Hypothalamus (tissue), 51 donors: Measurements from ENCODE around the gene MAP4.
"Not testable (repeated sequence)": the region's sequence is repeated elsewhere in the genome, so short reads cannot be mapped to it uniquely, and the experiment has no call there.

Experiments
- DNase-seq, 51 donors: peaks; one replicate each; lab custom pipeline; 2025; lab: John Stamatoyannopoulos, UW

The MAP4 gene, protein sequence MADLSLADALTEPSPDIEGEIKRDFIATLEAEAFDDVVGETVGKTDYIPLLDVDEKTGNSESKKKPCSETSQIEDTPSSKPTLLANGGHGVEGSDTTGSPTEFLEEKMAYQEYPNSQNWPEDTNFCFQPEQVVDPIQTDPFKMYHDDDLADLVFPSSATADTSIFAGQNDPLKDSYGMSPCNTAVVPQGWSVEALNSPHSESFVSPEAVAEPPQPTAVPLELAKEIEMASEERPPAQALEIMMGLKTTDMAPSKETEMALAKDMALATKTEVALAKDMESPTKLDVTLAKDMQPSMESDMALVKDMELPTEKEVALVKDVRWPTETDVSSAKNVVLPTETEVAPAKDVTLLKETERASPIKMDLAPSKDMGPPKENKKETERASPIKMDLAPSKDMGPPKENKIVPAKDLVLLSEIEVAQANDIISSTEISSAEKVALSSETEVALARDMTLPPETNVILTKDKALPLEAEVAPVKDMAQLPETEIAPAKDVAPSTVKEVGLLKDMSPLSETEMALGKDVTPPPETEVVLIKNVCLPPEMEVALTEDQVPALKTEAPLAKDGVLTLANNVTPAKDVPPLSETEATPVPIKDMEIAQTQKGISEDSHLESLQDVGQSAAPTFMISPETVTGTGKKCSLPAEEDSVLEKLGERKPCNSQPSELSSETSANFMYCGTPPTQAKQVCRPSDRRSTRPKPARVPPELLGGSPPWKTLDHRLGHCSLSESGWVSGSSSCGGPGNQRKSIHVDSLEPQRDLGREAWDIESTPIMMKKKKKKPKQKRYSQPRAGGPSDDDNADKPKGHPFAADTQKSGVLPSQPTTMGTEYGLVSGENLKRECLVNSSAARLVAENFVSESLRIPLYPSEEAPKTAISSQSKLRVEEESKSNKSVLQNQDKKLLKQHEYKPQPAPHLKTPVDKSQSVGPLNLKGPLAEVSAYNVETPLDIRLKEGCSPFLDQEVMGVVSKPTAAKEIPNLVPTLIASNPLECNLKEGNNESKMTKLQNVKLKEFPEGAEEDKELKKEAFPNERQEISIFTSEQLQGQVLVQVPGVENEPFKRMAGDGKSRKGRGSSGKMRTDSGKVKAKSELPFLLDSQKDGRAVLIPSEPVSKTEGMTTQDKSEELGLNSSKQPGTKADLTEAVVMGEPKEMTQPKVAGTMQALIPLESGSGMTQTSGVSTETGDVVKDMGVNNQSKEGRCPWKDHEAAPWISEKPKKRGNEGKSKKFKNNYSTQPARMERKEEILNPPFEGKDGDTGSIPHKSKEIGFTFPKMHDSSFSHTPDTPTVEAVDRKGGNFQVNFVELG (N-terminal part only)

DNA sequence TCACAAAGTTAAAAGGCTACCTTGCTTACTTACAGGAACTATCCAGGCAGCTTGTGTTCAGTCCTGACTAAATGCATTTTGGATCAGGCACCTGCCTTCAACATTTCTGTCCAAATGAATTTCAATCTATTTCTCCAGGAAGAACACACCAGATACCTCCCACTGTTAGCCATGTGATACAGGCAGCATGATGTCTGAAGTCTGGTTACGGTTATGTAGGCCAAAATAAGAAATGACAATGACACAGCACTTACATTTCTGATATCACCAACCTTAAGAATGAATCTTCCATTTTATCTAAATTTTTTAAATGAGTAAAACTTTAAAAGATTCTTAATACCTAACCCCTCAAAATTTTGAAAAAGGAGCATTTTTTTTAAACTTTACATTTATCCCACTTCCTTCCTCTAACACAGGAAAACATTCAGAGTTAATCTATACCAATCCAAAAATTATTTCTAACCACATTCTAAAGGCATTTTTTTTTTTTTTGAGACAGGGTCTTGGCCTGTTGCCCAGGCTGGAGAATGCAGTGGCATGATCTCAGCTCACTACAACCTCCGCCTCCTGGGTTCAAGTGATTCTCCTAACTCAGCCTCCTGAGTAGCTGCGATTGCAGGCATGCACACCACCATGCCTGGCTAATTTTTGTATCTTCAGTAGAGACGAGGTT is at the start of gene MAP4:
MAP4 (minus strand) TSS at position 116 of the 673 bp plus-strand sequence. CDS start 17,556 bp downstream, outside the sequence.
- no peak for DNase-seq

DNA sequence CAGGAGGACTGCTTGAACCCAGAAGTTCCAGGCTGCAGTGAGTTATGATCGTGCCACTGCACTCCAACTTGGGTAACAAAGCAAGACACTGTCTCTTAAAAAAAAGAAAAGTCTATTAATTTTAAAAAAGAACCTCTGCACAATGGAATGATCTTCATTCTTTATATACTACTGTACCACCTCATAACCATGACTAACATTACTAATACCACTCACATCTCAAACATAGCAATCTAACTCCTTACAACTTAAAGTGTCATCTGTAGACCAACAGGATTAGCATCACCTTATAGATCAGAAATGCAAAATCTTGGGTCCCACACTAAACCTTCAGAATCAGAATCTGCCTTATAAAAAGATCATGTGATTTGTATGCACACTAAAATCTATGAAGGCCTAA is 48.8 kb upstream of the MAP4 start:
- no peak for DNase-seq

DNA sequence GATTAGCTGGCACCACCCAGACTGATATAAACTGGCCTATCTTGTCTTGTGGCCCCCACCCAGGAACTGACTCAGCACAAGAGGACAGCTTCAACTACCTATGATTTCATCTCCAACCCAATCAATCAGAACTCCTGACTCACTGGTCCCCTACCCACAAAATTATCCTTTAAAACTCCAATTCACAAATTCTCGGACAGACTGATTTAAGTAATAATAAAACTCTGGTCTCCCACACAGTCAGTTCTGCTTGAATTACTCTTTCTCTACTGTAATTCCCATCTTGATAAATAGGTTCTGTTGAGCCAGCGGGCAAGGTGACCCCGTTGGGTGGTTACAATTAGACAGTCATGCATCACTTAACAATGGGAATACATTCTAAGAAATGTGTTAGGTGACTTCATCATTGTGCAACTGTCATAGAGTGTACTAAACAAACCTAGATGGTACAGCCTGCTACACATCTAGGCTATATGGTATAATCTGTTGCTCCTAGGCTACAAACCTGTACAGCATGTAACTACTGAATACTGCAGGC is 48.1 kb upstream of the MAP4 start:
- no peak for DNase-seq

DNA sequence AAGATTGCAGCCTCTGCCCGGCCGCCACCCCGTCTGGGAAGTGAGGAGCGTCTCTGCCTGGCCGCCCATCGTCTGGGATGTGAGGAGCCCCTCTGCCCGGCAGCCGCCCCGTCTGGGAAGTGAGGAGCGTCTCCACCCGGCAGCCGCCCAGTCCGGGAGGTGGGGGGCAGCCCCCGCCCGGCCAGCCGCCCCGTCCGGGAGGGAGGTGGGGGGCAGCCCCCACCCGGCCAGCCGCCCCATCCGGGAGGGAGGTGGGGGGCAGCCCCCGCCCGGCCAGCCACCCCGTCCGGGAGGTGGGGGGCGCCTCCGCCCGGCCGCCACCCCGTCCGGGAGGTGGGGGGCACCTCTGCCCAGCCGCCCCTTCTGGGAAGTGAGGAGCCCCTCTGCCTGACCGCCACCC is 45.4 kb upstream of the MAP4 start:
- DNase-seq, result not testable (repeated sequence)

DNA sequence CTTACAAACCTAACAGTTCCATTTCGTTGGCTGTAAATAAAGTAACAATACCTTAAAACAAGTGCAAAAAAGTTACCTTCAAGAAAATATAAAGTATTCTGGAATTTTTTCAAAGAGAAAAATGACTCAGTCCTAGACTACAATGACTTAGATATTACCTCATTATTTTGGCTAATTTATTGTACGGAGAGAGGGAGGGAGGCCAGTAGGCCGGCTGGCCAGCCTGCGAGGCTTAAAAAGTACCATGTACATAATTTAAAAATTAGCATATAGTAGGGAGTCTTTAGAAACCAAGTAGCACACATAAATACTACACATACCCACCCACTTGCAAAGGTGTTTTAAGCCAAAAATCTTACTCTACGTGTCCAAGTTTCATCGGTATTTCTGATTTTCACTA is 41.9 kb upstream of the MAP4 start:
- DNase-seq, result no peak

DNA sequence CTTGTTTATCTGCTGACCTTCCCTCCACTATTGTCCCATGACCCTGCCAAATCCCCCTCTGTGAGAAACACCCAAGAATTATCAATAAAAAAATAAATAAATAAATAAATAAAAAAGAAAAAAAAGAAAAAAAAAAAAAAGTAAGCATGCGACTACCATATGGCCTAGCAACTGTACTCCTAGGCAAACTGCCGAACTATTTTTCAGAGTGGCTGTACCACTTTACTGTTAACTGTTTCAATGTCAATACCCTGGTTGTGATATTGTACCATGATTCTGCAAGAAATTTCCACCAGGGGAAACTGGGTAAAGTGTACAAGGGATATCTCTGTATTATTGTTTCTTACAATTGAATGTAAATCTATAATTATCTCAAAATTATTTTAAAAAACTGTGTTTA is 41.3 kb upstream of the MAP4 start:
- DNase-seq, result no peak

DNA sequence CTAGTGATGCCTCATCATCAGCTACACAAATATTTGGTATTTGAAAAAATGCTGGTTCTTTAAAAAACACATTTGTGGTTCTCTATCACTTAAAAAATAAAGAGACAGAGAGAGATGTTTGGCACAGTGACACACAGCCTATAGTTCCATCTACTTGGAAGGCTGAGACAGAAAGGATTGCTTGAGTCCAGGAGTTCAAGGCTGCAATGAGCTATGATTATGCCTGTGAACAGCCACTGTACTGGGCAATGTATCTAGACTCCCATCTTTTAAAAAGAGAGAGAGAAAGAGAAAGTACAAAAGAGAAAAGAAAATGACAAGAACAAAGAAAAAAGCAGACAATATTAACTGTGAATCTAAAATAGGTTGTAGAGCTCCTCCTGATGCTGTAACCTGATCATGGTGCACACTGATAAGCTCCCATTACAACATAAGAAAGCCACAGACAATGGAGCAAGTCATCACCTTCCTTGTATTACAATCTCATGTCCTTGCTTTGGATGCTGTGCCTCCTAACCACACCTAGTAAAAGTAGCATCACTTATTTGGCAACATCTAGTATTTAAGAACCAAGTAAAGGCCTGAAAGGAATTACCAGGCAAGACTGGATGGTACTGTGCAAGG is 31.7 kb upstream of the MAP4 start:
- no peak for DNase-seq

DNA sequence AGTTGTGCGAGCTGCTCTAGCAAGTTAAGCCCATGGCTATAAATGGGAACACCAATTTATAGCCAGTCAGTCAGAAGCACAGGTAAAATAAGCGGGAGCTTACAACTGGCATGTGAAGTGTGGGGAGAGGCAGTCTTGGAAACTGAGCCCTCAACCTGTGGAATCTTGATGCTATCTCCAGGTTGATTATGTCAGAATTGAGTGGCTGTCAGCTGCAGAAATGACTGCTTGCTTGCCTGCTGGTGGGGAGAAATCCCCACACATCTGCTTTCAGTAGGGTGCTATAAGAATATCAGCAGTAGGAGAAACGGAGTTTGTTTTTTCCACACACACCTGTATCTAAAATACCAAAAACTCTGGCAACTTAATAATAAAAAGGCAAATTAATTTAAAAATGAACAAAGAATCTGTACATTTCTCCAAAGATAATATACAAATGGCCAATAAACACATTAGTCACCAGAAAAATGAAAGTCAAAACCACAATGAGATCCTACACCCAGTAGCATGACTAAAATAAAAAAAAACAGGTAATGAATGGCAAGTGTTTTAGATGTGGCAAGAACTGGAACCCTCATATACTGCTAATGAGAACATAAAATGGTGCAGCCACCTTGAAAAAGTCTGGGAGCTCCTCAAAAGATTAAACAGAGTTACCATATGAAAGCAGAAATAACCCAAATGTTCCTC is 26.0 kb upstream of the MAP4 start:
- no peak for DNase-seq

DNA sequence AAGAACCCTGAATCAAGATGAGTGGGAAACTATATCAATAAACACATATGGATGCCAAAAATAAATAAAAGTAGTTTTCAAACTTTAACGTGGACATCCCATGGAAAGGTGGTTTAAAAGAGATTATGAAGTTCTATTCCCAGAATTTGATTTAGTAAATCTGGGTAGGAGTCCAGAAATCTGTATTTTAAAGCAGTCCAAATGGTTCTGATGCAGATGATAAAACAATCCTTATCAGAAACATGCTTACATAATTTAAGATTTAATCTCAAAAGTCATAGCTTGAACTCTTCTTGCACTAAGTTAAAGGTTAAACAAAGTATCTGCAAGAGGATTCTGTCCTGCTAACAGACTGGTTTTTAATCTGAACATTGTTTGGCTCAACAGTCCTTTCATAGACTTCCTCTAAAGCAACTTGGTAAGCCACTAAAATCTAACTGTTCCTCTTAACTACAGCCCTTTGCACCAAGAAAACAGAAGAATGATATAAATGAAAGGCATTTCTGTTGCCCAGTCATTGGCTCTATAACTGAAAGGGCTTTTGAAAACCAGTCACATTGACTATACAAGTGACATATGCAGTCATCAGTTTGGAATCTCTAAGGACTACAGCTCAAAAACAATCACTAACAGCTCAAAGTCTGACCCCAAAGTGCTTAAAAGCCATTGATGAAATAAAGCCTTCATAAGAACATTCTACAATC is 23.4 kb upstream of the MAP4 start:
- DNase-seq, result peak in 3 of 51 donors; percentile 12 to 44 (median 21)

DNA sequence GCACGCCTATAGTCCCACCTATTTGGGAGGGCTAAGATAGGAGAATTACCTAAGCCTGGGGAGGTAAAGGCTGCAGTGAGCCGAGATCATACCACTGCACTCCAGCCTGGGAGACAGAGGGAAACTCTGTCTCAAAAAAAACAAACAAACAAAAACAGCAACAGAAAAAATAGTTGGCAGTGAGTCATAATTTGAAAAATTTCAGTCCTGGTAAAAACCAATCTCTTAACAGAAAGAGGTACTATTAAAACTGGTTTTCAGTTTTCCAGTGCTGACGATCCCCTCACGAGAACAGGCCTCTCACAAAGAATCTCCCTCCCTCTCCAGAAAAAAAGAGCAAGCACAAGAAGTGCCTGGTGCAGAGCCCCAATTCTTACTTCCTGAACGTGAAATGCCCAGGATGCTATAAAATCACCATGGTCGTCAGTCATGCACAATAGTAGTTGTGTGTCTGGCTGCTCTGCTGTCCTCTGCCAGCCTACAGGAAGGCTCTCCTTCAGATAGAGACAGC is 22.8 kb upstream of the MAP4 start:
- peak in 5 of 51 donors; percentile 5 to 44 (median 22) for DNase-seq

DNA sequence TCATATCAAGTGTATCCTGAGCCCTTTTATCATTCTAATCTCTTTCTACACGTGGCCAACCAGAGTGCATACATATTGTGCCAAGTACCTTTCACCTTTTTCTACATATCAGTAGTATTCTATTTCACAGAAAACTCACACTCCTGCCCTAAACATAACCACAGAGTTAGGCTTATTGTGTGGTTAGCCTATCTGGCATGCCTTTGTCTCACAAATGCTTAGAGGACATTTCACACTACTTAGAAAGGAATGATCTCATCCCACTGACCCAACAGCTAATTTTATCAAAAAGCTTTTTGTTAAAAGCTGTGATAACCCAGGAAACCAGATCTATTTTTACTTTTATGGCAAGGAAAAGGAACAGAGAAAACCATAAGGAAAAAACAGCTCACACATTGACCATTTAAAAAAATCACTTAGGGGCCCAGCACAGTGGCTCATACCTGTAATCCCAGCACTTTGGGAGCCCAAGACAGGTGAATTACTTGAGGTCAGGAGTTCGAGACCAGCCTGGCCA is 17.8 kb upstream of the MAP4 start:
- peak in 1 of 51 donors; percentile 41 for DNase-seq

DNA sequence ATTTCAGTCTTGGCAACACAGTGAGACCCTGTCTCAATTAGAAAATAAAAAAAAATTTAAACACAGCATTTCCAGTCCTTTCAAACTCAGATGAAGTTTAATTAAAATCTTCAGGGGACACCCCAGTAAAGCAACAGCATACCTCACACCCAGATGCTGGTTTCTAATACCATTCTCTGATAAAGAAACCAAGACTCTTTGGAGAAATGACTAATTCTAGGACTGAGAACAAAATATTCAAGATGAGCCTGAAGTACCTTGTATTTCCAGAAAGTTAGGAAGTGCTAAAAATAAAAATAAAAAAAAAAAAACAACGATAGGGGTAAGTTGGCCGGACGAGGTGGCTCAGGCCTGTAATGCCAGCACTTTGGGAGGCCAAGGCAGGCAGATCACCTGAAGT is 14.0 kb upstream of the MAP4 start:
- no peak for DNase-seq

DNA sequence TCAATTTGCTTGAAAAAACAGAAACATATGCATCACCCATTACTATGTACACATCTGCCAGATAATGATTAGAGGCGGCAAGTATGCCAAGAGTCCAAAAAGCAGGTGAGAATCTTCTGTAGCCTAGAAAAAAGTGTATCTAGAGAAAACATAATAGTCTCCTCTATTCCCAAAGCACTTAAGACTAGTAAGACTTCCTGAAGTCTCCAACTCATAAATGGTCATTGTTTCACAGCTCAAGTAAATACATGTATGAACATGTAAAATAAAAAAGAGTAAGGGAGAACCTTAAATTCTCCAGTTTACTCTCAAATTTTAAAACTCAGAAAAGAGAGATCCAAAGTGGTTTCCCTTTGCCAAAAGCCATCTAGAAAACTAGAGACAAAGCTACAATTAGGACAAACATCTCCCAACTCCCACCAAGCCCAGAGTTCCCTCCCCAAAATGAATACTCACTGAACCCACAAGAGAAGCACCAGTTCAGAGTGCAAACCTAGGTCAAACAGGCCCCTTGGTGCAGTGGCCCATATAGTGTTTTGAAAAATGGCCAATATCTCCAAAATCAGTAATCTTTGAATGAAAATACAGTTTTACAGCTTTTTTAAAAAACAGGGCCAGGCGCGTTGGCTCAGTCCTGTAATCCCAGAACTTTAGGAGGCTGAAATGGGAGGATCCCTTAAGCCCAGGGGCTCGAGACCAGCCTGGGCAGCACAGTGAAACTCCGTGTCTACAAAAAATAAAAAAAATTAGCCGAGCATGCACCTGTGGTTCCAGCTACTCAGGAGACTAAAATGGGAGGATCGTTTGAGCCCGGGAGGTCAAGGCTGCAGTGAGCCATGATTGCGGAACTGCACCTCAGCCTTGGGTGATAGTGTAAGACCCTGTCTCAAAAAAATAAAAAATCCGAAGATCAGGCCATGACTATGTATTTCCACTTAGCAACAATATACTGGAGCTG is 11.0 kb upstream of the MAP4 start:
- DNase-seq, result no peak

DNA sequence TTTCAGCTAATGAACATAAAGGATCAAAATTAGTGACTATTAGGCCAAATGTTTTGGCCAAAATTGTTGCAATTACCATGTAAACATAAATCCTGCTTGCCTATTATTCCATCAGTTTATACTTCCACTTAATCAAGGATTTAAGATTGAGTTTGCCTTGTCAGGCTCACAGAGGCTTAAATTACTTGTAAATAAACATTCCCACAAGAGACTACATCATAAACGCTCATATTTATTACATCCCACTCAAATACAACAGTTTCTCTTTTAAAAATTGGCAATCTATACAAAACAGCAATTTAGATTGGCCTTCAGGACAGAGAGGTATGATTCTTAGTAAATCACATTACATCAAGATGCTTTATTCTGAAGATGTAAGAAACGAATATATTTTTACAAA is 9.9 kb upstream of the MAP4 start:
- DNase-seq, result no peak

DNA sequence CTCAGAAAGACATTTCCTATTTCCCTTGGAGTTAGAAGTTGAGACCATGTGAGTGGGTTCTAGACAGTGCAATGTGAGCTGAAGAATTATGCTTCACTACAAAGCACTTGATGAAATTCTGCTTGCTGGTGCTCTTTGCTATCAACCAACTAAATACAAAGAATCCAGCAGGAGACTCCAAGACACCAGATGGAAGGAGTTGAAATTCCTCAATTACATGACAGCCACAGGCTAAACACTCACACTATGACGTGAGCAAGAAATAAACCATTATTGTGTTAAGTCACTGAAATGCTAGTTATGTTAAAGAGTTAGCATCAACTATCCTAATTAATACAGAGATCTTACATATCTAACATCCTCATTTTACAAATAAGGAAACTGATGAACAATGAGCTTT is 8.2 kb upstream of the MAP4 start:
- DNase-seq, result no peak

DNA sequence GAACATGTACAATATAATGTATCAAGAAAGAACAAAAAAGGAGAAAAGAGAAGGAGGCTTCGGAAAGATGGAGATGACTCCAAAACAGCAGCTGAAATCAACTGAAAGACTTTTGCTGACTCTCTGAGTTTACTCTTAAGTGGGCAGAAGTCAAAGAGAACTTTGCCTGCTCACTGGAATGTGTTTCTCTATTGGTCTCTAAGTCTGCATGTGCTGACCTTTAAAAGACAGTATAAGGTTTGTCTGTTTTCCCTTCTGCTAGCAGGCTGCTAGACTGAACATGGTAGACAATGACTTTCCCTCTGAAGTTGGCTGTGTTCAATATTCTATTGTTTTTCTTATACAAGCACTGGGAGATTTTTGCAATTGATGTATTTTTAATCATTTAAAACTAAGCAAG is 7.2 kb upstream of the MAP4 start:
- no peak for DNase-seq

DNA sequence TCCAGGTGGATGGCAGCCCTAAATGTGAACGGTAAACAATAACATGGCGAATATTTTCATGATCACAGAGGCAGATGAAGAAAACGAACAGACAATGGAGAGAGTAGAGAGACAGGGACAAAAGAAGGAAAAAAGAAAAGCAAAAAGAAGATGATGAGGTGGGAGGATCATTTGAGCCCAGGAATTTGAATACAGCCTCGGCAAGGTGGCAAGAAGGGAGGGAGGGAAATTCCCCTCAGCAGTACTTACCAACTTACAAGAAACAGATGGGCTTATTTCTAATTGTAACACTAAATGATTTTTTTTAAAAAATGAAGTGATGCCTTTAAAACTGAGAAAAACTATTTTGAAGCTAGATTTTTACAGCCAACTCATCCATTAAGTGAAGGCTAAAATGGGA is 6.0 kb upstream of the MAP4 start:
- no peak for DNase-seq
